A549 (cell line): ENCODE data around the gene CCT2. TPM values are rescaled to one million over a fixed set of nuclear protein-coding genes. Genes with fewer than 3 reads are reported as not detected.

Experiments used
- ATAC-seq, 2 experiments: fragments of 200-7000 bp in 1 of 2; fragments of >200 bp in 1 of 2; cut with Nextera tagmentation in 1 of 2; cut with Tn5 transposase in 1 of 2; 3 replicates each; pipeline versions ENCODE4 v1.8.0 to v1.9.1; 2018 to 2020; ENCODE audit warnings: mild to moderate bottlenecking in 1 of 2, moderate library complexity in 1 of 2
- CTCF ChIA-PET: fragments of 300-600 bp; sonication (Branson Sonifier 250); formaldehyde crosslinking; extraction: SDS; loops from one replicate; lab custom pipeline; 2021; ENCODE audit warnings: antibody characterized with exemption, inconsistent platforms; lab: Yijun Ruan, JAX
- POLR2A ChIA-PET: fragments of 350-600 bp; formaldehyde crosslinking; extraction: SDS; loops from one replicate; lab custom pipeline; 2021; ENCODE audit warnings: antibody characterized with exemption, inconsistent platforms; lab: Yijun Ruan, JAX
- DNase-seq, 2 experiments: peaks; one replicate each; pipeline versions ENCODE4 v3.0.0 to v3.0.0-alpha.2; 2011 to 2016; ENCODE audit warnings: low read depth in 1 of 2, low spot score in 1 of 2
- FAIRE-seq: peaks from 2 replicates; lab custom pipeline; 2011; peaks lifted over from hg19 to GRCh38; lab: Jason Lieb, UNC
- H3K27ac ChIP-seq, 2 experiments: fragments of >200 bp; sonication (Bioruptor Twin); formaldehyde crosslinking; 3 replicates each; pipeline ENCODE4 v1.5.1; 2016 to 2017
- H3K4me1 ChIP-seq: fragments of >200 bp; sonication (Bioruptor Twin); formaldehyde crosslinking; 3 replicates; pipeline ENCODE4 v1.6.1; 2016
- H3K4me2 ChIP-seq: fragments of >200 bp; sonication (Bioruptor Twin); formaldehyde crosslinking; 3 replicates; pipeline ENCODE4 v1.6.1; 2016
- H3K4me3 ChIP-seq: fragments of >200 bp; sonication (Bioruptor Twin); formaldehyde crosslinking; 3 replicates; pipeline ENCODE4 v1.5.1; 2016
- H3K9me3 ChIP-seq: fragments of >200 bp; sonication (Bioruptor Twin); formaldehyde crosslinking; 3 replicates; pipeline ENCODE4 v1.6.1; 2016
- BHLHE40 ChIP-seq: IDR thresholded peaks from 2 replicates; pipeline ENCODE4 v1.6.1; 2012; ENCODE audit warnings: low read depth, low read length, inconsistent platforms
- CBX8 ChIP-seq: fragments of 200-600 bp; sonication (generic); IDR thresholded peaks from 2 replicates; pipeline ENCODE4 v1.6.1; 2016
- CEBPB ChIP-seq, 2 experiments: fragments of >200 bp in 1 of 2; sonication (Bioruptor Twin) in 1 of 2; formaldehyde crosslinking in 1 of 2; IDR thresholded peaks; 2 replicates each; pipeline ENCODE4 v1.6.1; 2012 to 2016
- CHD2 ChIP-seq: fragments of 150-350 bp; IDR thresholded peaks from 2 replicates; pipeline ENCODE4 v1.6.1; 2014; ENCODE audit warnings: low read length; ENCODE audit not compliant: partially characterized antibody
- CHD4 ChIP-seq: fragments of 200-600 bp; sonication (generic); IDR thresholded peaks from 2 replicates; pipeline ENCODE4 v1.6.1; 2016; ENCODE audit warnings: antibody characterized with exemption, mild to moderate bottlenecking, borderline replicate concordance
- CTCF ChIP-seq: fragments of >200 bp; sonication (Bioruptor Twin); formaldehyde crosslinking; IDR thresholded peaks from 3 replicates; pipeline ENCODE4 v1.5.1; 2016
- ESRRA ChIP-seq: fragments of 150-350 bp; IDR thresholded peaks from 2 replicates; pipeline ENCODE4 v1.6.1; 2014; ENCODE audit warnings: mild to moderate bottlenecking, low read length, borderline replicate concordance
- FOXS1 ChIP-seq: fragments of 250-450 bp; sonication (Bioruptor Pico); IDR thresholded peaks from 2 replicates; pipeline ENCODE4 v1.5.0; 2020; ENCODE audit warnings: mild to moderate bottlenecking, moderate library complexity
- GATA3 ChIP-seq: IDR thresholded peaks from 2 replicates; pipeline ENCODE4 v1.6.1; 2012; ENCODE audit warnings: borderline replicate concordance
- HEYL ChIP-seq: fragments of 250-450 bp; sonication (Bioruptor Pico); IDR thresholded peaks from 2 replicates; pipeline ENCODE4 v1.8.0; 2021; ENCODE audit warnings: mild to moderate bottlenecking, moderate library complexity
- HMGXB4 ChIP-seq: fragments of 250-450 bp; sonication (Bioruptor Pico); IDR thresholded peaks from 2 replicates; pipeline ENCODE4 v1.5.0; 2021; ENCODE audit warnings: mild to moderate bottlenecking, moderate library complexity, borderline replicate concordance
- HOXB13 ChIP-seq: fragments of 250-450 bp; sonication (Bioruptor Pico); IDR thresholded peaks from 2 replicates; pipeline ENCODE4 v1.5.0; 2020; ENCODE audit warnings: low read depth, mild to moderate bottlenecking, moderate library complexity
- JUN ChIP-seq, 2 experiments: fragments of >200 bp; sonication (Bioruptor Twin); formaldehyde crosslinking; IDR thresholded peaks; 2 replicates in 1 of 2; 3 replicates in 1 of 2; pipeline ENCODE4 v1.6.1; 2016 to 2017
- MAFK ChIP-seq: fragments of 450-650 bp; IDR thresholded peaks from 2 replicates; pipeline ENCODE4 v1.6.1; 2014; ENCODE audit not compliant: partially characterized antibody
- MAX ChIP-seq: IDR thresholded peaks from 2 replicates; pipeline ENCODE4 v1.6.1; 2012
- RAD21 ChIP-seq, 2 experiments: fragments of >200 bp in 1 of 2; sonication (Bioruptor Twin) in 1 of 2; formaldehyde crosslinking in 1 of 2; IDR thresholded peaks in 1 of 2; conservative IDR thresholded peaks in 1 of 2; 2 replicates in 1 of 2; 3 replicates in 1 of 2; pipeline ENCODE4 v1.6.1; 2012 to 2018; ENCODE audit warnings: inconsistent platforms in 1 of 2
- RARB ChIP-seq: fragments of 250-450 bp; sonication (Bioruptor Pico); IDR thresholded peaks from 2 replicates; pipeline ENCODE4 v1.8.0; 2021; ENCODE audit warnings: mild to moderate bottlenecking, moderate library complexity
- RNF2 ChIP-seq: fragments of 200-600 bp; sonication (generic); IDR thresholded peaks from 2 replicates; pipeline ENCODE4 v1.6.1; 2016; ENCODE audit warnings: low read depth, mild to moderate bottlenecking, antibody characterized with exemption, moderate library complexity, borderline replicate concordance
- SMC3 ChIP-seq: fragments of >200 bp; sonication (Bioruptor Twin); formaldehyde crosslinking; IDR thresholded peaks from 3 replicates; pipeline ENCODE4 v1.6.1; 2018; ENCODE audit warnings: inconsistent platforms
- TFCP2L1 ChIP-seq: fragments of 250-450 bp; sonication (Bioruptor Pico); IDR thresholded peaks from 2 replicates; pipeline ENCODE4 v1.5.0; 2021; ENCODE audit warnings: mild to moderate bottlenecking
- USF2 ChIP-seq: fragments of 450-650 bp; IDR thresholded peaks from 2 replicates; pipeline ENCODE4 v1.6.1; 2014; ENCODE audit warnings: antibody characterized with exemption
- ZFP36 ChIP-seq: fragments of 450-650 bp; IDR thresholded peaks from 2 replicates; pipeline ENCODE4 v1.6.1; 2014; ENCODE audit warnings: borderline replicate concordance; ENCODE audit not compliant: partially characterized antibody
- WGBS: methylation state at CpG from one replicate; pipeline ENCODE4 v1.1.6; 2017; ENCODE audit errors: missing lambda C conversion rate; 5-methylcytosine and 5-hydroxymethylcytosine counted together
- polyA plus RNA-seq, 4 experiments: library from polyadenylated mRNA; depleted of rRNA in 3 of 4; stranded (reverse); fragments of >200 nt; fragmentation: RNase III in 1 of 4; extraction: RNeasy Plus Mini Kit Qiagen cat#74134 plus additional on column Dnase treatment in 1 of 4; gene quantifications; 2 replicates in 3 of 4; 3 replicates in 1 of 4; pipeline ENCODE4 v1.2.3, GENCODE V29; 2011 to 2017

Gene CCT2
- polyA plus RNA-seq, 2 of the 4 experiments (the other 2 are of a cell fraction), result 441 to 548 TPM

GRCh38 chr12:69613351-69613750 lies 28.1 kb downstream of the CCT2 start:
- ChIA-PET POLR2A (no interaction called here), CTCF (interaction anchor here (1.0 kb wide), 1 partner anchor 17 kb away, joined by 3 read pairs; no protein-coding TSS in a partner anchor)
- ATAC-seq (no peak), DNase-seq (no peak), FAIRE-seq (no peak)
- TF ChIP-seq HMGXB4 (CRISPR knock-in tag) (no peak), RNF2 (no peak), CBX8 (no peak)
- no peak overlapping the region for H3K4me3 ChIP-seq
- H3K9me3 ChIP-seq, result no peaks in the 10 kb centered on the region
- H3K27ac ChIP-seq, result no peak overlapping the region
- no peaks in the 10 kb centered on the region for H3K4me1 ChIP-seq
- H3K4me2 ChIP-seq, result no peak overlapping the region

- FAIRE-seq, result no peak
- 47% methylated on average over 14 of the region's 14 CpGs for WGBS
- CTCF ChIA-PET, result interaction anchor here (8.1 kb wide), 1 partner anchor 22 kb away, joined by 53 read pairs; no protein-coding TSS in a partner anchor
- H3K27ac ChIP-seq, result no peak overlapping the region
- no peak; a peak in 1 of 6 replicates for ATAC-seq
- DNase-seq, result no peak
- no peak for TF ChIP-seq GATA3
- TF ChIP-seq, all 56 proteins: peak for 0
- no peak overlapping the region for H3K4me3 ChIP-seq
- POLR2A ChIA-PET, result no interaction called here
- no peaks in the 10 kb centered on the region for H3K9me3 ChIP-seq
- no peaks in the 10 kb centered on the region for H3K4me1 ChIP-seq
- no peak overlapping the region for H3K4me2 ChIP-seq
Measured at GRCh38 chr12:69616025-69616424, 30.8 kb downstream of the CCT2 start.

- CTCF ChIA-PET, result interaction anchor here (0.8 to 8.1 kb wide), 5 partner anchors 9 to 119 kb away, joined by 3 to 53 read pairs (median 3); no protein-coding TSS in a partner anchor
- Histone ChIP-seq H3K4me1 (no peaks in the 10 kb centered on the region), H3K27ac (no peak overlapping the region), H3K4me3 (no peak overlapping the region), H3K9me3 (no peaks in the 10 kb centered on the region), H3K4me2 (no peak overlapping the region)
- POLR2A ChIA-PET, result no interaction called here
- no peak for DNase-seq
- 68% methylated on average over 6 of the region's 6 CpGs for WGBS
- no peak for FAIRE-seq
- no peak for ATAC-seq
- TF ChIP-seq RARB (CRISPR knock-in tag) (no peak), USF2 (no peak)
Measured at GRCh38 chr12:69619050-69619449, 33.8 kb downstream of the CCT2 start.

GRCh38 chr12:69620077-69620476 lies 34.8 kb downstream of the CCT2 start:
- no peak overlapping the region for H3K4me3 ChIP-seq
- TF ChIP-seq MAFK, result peak; percentile 20
- TF ChIP-seq HOXB13 (CRISPR knock-in tag), result no peak
- no peaks in the 10 kb centered on the region for H3K4me1 ChIP-seq
- POLR2A ChIA-PET, result no interaction called here
- H3K4me2 ChIP-seq, result no peak overlapping the region
- no peaks in the 10 kb centered on the region for H3K9me3 ChIP-seq
- ATAC-seq (no peak), FAIRE-seq (no peak), DNase-seq (no peak)
- CTCF ChIA-PET, result interaction anchor here (1.2 to 8.1 kb wide), 3 partner anchors 10 to 49 kb away, joined by 4 to 53 read pairs (median 4); no protein-coding TSS in a partner anchor
- WGBS, result 64% methylated on average over 4 of the region's 4 CpGs
- H3K27ac ChIP-seq, result no peak overlapping the region

- H3K4me1 ChIP-seq, result no peaks in the 10 kb centered on the region
- ChIA-PET POLR2A (no interaction called here), CTCF (interaction anchor here (1.4 to 8.1 kb wide), 2 partner anchors 17 to 50 kb away, joined by 6 to 53 read pairs; no protein-coding TSS in a partner anchor)
- FAIRE-seq, result no peak
- no peaks in the 10 kb centered on the region for H3K9me3 ChIP-seq
- H3K4me2 ChIP-seq, result no peak overlapping the region
- WGBS, result 86% methylated on average over 2 of the region's 2 CpGs
- no peak overlapping the region for H3K4me3 ChIP-seq
- H3K27ac ChIP-seq, result no peak overlapping the region
- ATAC-seq, result no peak
- DNase-seq, result no peak
- no peak for TF ChIP-seq RAD21 (conservative IDR thresholded peaks at IDR 0.05 in 1 of 2, IDR thresholded peaks at IDR 0.05 in 1 of 2)
- no peak for TF ChIP-seq JUN (IDR thresholded peaks at IDR 0.05)
- no peak for TF ChIP-seq ZFP36
- TF ChIP-seq FOXS1 (CRISPR knock-in tag), result no peak
- TF ChIP-seq HEYL (CRISPR knock-in tag), result no peak
- no peak for TF ChIP-seq CTCF
- TF ChIP-seq CBX8, result no peak
- TF ChIP-seq CHD4, result no peak
- no peak for TF ChIP-seq RNF2
- TF ChIP-seq TFCP2L1, result no peak
- TF ChIP-seq BHLHE40, result no peak
- TF ChIP-seq CEBPB (IDR thresholded peaks at IDR 0.05), result no peak
- TF ChIP-seq MAX, result no peak
- TF ChIP-seq ESRRA, result no peak
- TF ChIP-seq CHD2, result no peak
- no peak for TF ChIP-seq SMC3
Measured at GRCh38 chr12:69620921-69621320, 35.7 kb downstream of the CCT2 start.
